Measurements from ENCODE around the gene ANKRD34A. TPM values are rescaled to one million over a fixed set of nuclear protein-coding genes. Genes with fewer than 3 reads are reported as not detected.

ANKRD34A gene
- total and polyA plus RNA-seq, 2 of the 13 experiments (the other 11 are each of a cell fraction or from before 2014, with no cell fraction given), result 0.05 to 0.07 TPM

GRCh38 chr1:145996433-145997015 is 32.1 kb upstream of the ANKRD34A start, which contains the start of gene TXNIP (continued):
- TF ChIP-seq, protein P1, sequence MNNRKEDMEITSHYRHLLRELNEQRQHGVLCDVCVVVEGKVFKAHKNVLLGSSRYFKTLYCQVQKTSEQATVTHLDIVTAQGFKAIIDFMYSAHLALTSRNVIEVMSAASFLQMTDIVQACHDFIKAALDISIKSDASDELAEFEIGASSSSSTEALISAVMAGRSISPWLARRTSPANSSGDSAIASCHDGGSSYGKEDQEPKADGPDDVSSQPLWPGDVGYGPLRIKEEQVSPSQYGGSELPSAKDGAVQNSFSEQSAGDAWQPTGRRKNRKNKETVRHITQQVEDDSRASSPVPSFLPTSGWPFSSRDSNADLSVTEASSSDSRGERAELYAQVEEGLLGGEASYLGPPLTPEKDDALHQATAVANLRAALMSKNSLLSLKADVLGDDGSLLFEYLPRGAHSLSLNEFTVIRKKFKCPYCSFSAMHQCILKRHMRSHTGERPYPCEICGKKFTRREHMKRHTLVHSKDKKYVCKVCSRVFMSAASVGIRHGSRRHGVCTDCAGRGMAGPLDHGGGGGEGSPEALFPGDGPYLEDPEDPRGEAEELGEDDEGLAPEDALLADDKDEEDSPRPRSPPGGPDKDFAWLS (CRISPR knock-in tag; IDR thresholded peaks at IDR 0.05; ENCODE audit: borderline replicate concordance), result no peak
- no peak for TF ChIP-seq ZBTB40 (IDR thresholded peaks at IDR 0.05)
- peak; percentile 57; the same call in 1 of the 2 replicates for TF ChIP-seq ZBTB40 (CRISPR knock-in tag; IDR thresholded peaks at IDR 0.05)
- TF ChIP-seq TSC22D2 (CRISPR knock-in tag; IDR thresholded peaks at IDR 0.05; ENCODE audit: borderline replicate concordance), result no peak
- TF ChIP-seq, protein P2, sequence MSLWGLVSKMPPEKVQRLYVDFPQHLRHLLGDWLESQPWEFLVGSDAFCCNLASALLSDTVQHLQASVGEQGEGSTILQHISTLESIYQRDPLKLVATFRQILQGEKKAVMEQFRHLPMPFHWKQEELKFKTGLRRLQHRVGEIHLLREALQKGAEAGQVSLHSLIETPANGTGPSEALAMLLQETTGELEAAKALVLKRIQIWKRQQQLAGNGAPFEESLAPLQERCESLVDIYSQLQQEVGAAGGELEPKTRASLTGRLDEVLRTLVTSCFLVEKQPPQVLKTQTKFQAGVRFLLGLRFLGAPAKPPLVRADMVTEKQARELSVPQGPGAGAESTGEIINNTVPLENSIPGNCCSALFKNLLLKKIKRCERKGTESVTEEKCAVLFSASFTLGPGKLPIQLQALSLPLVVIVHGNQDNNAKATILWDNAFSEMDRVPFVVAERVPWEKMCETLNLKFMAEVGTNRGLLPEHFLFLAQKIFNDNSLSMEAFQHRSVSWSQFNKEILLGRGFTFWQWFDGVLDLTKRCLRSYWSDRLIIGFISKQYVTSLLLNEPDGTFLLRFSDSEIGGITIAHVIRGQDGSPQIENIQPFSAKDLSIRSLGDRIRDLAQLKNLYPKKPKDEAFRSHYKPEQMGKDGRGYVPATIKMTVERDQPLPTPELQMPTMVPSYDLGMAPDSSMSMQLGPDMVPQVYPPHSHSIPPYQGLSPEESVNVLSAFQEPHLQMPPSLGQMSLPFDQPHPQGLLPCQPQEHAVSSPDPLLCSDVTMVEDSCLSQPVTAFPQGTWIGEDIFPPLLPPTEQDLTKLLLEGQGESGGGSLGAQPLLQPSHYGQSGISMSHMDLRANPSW (CRISPR knock-in tag; IDR thresholded peaks at IDR 0.05; ENCODE audit: borderline replicate concordance), result peak; percentile 93
- TF ChIP-seq HIVEP1 (CRISPR knock-in tag; IDR thresholded peaks at IDR 0.05), result peak; percentile 84
- TF ChIP-seq, protein P3, sequence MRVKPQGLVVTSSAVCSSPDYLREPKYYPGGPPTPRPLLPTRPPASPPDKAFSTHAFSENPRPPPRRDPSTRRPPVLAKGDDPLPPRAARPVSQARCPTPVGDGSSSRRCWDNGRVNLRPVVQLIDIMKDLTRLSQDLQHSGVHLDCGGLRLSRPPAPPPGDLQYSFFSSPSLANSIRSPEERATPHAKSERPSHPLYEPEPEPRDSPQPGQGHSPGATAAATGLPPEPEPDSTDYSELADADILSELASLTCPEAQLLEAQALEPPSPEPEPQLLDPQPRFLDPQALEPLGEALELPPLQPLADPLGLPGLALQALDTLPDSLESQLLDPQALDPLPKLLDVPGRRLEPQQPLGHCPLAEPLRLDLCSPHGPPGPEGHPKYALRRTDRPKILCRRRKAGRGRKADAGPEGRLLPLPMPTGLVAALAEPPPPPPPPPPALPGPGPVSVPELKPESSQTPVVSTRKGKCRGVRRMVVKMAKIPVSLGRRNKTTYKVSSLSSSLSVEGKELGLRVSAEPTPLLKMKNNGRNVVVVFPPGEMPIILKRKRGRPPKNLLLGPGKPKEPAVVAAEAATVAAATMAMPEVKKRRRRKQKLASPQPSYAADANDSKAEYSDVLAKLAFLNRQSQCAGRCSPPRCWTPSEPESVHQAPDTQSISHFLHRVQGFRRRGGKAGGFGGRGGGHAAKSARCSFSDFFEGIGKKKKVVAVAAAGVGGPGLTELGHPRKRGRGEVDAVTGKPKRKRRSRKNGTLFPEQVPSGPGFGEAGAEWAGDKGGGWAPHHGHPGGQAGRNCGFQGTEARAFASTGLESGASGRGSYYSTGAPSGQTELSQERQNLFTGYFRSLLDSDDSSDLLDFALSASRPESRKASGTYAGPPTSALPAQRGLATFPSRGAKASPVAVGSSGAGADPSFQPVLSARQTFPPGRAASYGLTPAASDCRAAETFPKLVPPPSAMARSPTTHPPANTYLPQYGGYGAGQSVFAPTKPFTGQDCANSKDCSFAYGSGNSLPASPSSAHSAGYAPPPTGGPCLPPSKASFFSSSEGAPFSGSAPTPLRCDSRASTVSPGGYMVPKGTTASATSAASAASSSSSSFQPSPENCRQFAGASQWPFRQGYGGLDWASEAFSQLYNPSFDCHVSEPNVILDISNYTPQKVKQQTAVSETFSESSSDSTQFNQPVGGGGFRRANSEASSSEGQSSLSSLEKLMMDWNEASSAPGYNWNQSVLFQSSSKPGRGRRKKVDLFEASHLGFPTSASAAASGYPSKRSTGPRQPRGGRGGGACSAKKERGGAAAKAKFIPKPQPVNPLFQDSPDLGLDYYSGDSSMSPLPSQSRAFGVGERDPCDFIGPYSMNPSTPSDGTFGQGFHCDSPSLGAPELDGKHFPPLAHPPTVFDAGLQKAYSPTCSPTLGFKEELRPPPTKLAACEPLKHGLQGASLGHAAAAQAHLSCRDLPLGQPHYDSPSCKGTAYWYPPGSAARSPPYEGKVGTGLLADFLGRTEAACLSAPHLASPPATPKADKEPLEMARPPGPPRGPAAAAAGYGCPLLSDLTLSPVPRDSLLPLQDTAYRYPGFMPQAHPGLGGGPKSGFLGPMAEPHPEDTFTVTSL (CRISPR knock-in tag; IDR thresholded peaks at IDR 0.05; ENCODE audit: borderline replicate concordance), result peak; percentile 78; the same call in 1 of the 2 replicates
- no peak; the same call in 1 of the 2 replicates for TF ChIP-seq MXD4 (CRISPR knock-in tag; IDR thresholded peaks at IDR 0.05)
